Measurements from ENCODE around the gene PDE7B.

DNA sequence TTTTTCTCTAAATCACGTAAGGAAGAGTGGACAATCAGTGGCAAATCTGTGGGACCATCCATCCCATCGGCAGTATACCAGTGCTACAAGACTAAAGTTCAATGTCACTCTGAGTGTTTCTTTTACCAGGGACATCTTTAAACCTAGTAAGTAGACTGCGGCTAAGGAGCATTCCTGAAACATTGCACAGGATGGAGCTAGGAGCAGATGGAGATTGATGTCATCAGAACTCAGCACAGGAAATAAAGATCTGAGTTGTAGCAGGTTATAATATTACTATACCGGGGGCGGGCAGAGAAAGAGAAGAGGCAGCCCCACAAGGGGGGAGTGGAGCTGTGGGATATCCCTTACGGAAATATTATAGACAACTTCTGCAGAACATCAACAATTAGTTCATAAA lies 236.5 kb downstream of the PDE7B start:
- no peak for TF ChIP-seq CTCF (IDR thresholded peaks at IDR 0.05)
- TF ChIP-seq POLR2A (IDR thresholded peaks at IDR 0.05), result no peak

All from uterus (tissue), 2 donors.